Measurements from ENCODE around the gene MRPS25. TPM values are rescaled to one million over a fixed set of nuclear protein-coding genes. Genes with fewer than 3 reads are reported as not detected.

Gene MRPS25
- total RNA-seq, 2 donors from 2014 or later = 13.8 to 31.0 TPM

GRCh38 chr3:15040844-15041243 is 24.3 kb downstream of the MRPS25 start:
- Histone ChIP-seq H3K4me1 (ENCODE audit: control insufficient read depth in 1 of 2, low read depth in 2 of 2) (no peaks in the 10 kb centered on the region), H3K36me3 (peaks cover 44% of the 10 kb centered on the region), H3K27ac (no peak overlapping the region), H3K4me3 (no peak overlapping the region), H3K27me3 (replicated peaks; ENCODE audit: insufficient read depth) (no peaks in the 10 kb centered on the region), H3K9me3 (no peaks in the 10 kb centered on the region)
- no peak for ATAC-seq (ENCODE audit: insufficient number of reproducible peaks, low FRiP score, low read depth)
- no peak for DNase-seq (ENCODE audit: low spot score)
- TF ChIP-seq, protein P1, sequence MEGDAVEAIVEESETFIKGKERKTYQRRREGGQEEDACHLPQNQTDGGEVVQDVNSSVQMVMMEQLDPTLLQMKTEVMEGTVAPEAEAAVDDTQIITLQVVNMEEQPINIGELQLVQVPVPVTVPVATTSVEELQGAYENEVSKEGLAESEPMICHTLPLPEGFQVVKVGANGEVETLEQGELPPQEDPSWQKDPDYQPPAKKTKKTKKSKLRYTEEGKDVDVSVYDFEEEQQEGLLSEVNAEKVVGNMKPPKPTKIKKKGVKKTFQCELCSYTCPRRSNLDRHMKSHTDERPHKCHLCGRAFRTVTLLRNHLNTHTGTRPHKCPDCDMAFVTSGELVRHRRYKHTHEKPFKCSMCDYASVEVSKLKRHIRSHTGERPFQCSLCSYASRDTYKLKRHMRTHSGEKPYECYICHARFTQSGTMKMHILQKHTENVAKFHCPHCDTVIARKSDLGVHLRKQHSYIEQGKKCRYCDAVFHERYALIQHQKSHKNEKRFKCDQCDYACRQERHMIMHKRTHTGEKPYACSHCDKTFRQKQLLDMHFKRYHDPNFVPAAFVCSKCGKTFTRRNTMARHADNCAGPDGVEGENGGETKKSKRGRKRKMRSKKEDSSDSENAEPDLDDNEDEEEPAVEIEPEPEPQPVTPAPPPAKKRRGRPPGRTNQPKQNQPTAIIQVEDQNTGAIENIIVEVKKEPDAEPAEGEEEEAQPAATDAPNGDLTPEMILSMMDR (IDR thresholded peaks at IDR 0.05) = no peak

GRCh38 chr3:15038306-15038705 is 26.8 kb downstream of the MRPS25 start:
- no peak for DNase-seq (ENCODE audit: low spot score)
- Histone ChIP-seq H3K27me3 (replicated peaks; ENCODE audit: insufficient read depth) (no peaks in the 10 kb centered on the region), H3K4me3 (no peak overlapping the region), H3K4me1 (ENCODE audit: control insufficient read depth in 1 of 2, low read depth in 2 of 2) (no peaks in the 10 kb centered on the region), H3K36me3 (peaks cover 50% of the 10 kb centered on the region), H3K27ac (no peak overlapping the region), H3K9me3 (no peaks in the 10 kb centered on the region)
- TF ChIP-seq, protein P1 (IDR thresholded peaks at IDR 0.05) = no peak
- ATAC-seq (ENCODE audit: insufficient number of reproducible peaks, low FRiP score, low read depth) = no peak

GRCh38 chr3:15033103-15033502 is 32.0 kb downstream of the MRPS25 start:
- Histone ChIP-seq H3K27me3 (replicated peaks; ENCODE audit: insufficient read depth) (no peaks in the 10 kb centered on the region), H3K4me1 (ENCODE audit: control insufficient read depth in 1 of 2, low read depth in 2 of 2) (no peaks in the 10 kb centered on the region), H3K9me3 (no peaks in the 10 kb centered on the region), H3K36me3 (peaks cover 55% of the 10 kb centered on the region), H3K27ac (no peak overlapping the region), H3K4me3 (no peak overlapping the region)
- no peak for DNase-seq (ENCODE audit: low spot score)
- TF ChIP-seq, protein P1 (IDR thresholded peaks at IDR 0.05) = no peak
- no peak for ATAC-seq (ENCODE audit: insufficient number of reproducible peaks, low FRiP score, low read depth)

GRCh38 chr3:15032650-15033049 is 32.5 kb downstream of the MRPS25 start:
- H3K36me3 ChIP-seq = peaks cover 52% of the 10 kb centered on the region
- H3K9me3 ChIP-seq = no peaks in the 10 kb centered on the region
- no peak overlapping the region for H3K27ac ChIP-seq

DNA sequence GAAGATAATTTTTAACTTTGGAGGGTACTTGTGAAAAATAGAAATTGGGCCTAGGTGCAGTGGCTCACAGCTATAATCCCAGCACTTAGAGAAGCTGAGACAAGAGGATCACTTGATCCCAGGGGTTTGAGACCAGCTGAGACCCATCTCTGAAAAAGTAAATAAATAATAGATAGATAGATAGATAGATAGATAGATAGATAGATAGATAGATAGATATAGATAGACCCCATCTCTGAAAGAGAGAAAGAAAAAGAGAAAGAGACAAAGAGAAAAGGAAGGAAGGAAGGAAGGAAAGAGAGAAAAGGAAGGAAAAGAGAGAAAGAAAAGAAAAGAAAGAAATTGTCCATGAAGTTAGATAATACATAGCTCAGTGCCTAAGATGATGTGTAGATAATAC is 35.5 kb downstream of the MRPS25 start:
- Histone ChIP-seq H3K36me3 (peaks cover 43% of the 10 kb centered on the region), H3K27ac (no peak overlapping the region), H3K27me3 (replicated peaks; ENCODE audit: insufficient read depth) (no peaks in the 10 kb centered on the region), H3K9me3 (no peaks in the 10 kb centered on the region), H3K4me3 (no peak overlapping the region), H3K4me1 (ENCODE audit: control insufficient read depth in 1 of 2, low read depth in 2 of 2) (no peaks in the 10 kb centered on the region)
- TF ChIP-seq, protein P1 (IDR thresholded peaks at IDR 0.05) = no peak
- no peak for DNase-seq (ENCODE audit: low spot score)
- ATAC-seq (ENCODE audit: insufficient number of reproducible peaks, low FRiP score, low read depth) = no peak

More at GRCh38 chr3:15032650-15033049, 32.5 kb downstream of the MRPS25 start:
- TF ChIP-seq, protein P1 (IDR thresholded peaks at IDR 0.05) = no peak
- DNase-seq (ENCODE audit: low spot score) = no peak
- no peaks in the 10 kb centered on the region for H3K27me3 ChIP-seq (replicated peaks; ENCODE audit: insufficient read depth)
- H3K4me1 ChIP-seq (ENCODE audit: control insufficient read depth in 1 of 2, low read depth in 2 of 2) = no peaks in the 10 kb centered on the region
- no peak overlapping the region for H3K4me3 ChIP-seq
- ATAC-seq (ENCODE audit: insufficient number of reproducible peaks, low FRiP score, low read depth) = no peak
